Left lung (tissue), 10 donors: ENCODE results near the gene LPAR1. TPM values are rescaled to one million over a fixed set of nuclear protein-coding genes. Genes with fewer than 3 reads are reported as not detected.

Source experiments
- ATAC-seq: fragments of 200-7000 bp; cut with Tn5 transposase; one replicate; pipeline ENCODE4 v1.9.1; 2020; ENCODE audit warnings: moderate library complexity
- DNase-seq, 4 donors: peaks; one replicate each; pipeline ENCODE4 v3.0.0-alpha.2; 2013 to 2020
- H3K27ac ChIP-seq, 2 donors: fragments of 200-600 bp; sonication (generic) in 1 of 2; one replicate each; pipeline versions ENCODE4 v1.5.0 to v1.8.0; 2020 to 2021
- H3K27me3 ChIP-seq, 2 donors: fragments of 200-600 bp; sonication (generic) in 1 of 2; one replicate each; pipeline versions ENCODE4 v1.5.0 to v1.8.0; 2020 to 2021
- H3K36me3 ChIP-seq, 2 donors: fragments of 200-600 bp; sonication (generic) in 1 of 2; one replicate each; pipeline versions ENCODE4 v1.5.0 to v1.8.0; 2020 to 2021
- H3K4me1 ChIP-seq, 2 donors: fragments of 200-600 bp; one replicate each; pipeline ENCODE4 v1.8.0; 2021
- H3K4me3 ChIP-seq, 2 donors: fragments of 200-600 bp; sonication (generic) in 1 of 2; one replicate each; pipeline versions ENCODE4 v1.5.0 to v1.8.0; 2020 to 2021; ENCODE audit warnings: mild to moderate bottlenecking in 1 of 2
- H3K9me3 ChIP-seq, 2 donors: fragments of 200-600 bp; sonication (generic) in 1 of 2; one replicate each; pipeline versions ENCODE4 v1.5.0 to v1.8.0; 2020 to 2021
- CTCF ChIP-seq, 2 donors: fragments of 200-600 bp; sonication (generic) in 1 of 2; IDR thresholded peaks; one replicate each; pipeline versions ENCODE4 v1.5.0 to v1.8.0; 2021; ENCODE audit warnings: antibody characterized with exemption in 2 of 2
- intact Hi-C, 2 donors: fragments of 100-400 bp; cut with DNase I; formaldehyde crosslinking; loops; one replicate each; pipeline versions ENCODE4 v1.11.2 to v1.14.2; 2022
- polyA plus RNA-seq, 6 donors: library from polyadenylated mRNA; unstranded; fragments of 120-200 nt; gene quantifications; one replicate each; pipeline ENCODE4 v1.2.1, GENCODE V29; 2013; ENCODE audit not compliant: insufficient read length in 6 of 6
- total RNA-seq, 2 donors: library from RNA; stranded (reverse); fragmentation: NEBNext Ultra II Directional; extraction: Animal tissue kit (Norgen Biotek cat#: 25700); gene quantifications; one replicate each; pipeline ENCODE4 v1.2.1, GENCODE V29; 2021
- donor health status: DM: no; HTN: yes; CAD: no.
- donor health status: DM: no; HTN: no; CAD: no.

Gene LPAR1
- total and polyA plus RNA-seq, 8 donors: 23.3 to 72.7 (median 60.7) TPM

GRCh38 chr9:111074395-111074794 lies 36.1 kb upstream of the LPAR1 start:
- H3K36me3 ChIP-seq: no peaks in the 10 kb centered on the region
- H3K27ac ChIP-seq: peak overlapping the region in 1 of 2 donors; percentile 57
- peaks cover 0 to 40% of the 10 kb centered on the region in 2 donors for H3K4me1 ChIP-seq
- no peaks in the 10 kb centered on the region for H3K27me3 ChIP-seq
- no peak overlapping the region for H3K4me3 ChIP-seq
- no peak for TF ChIP-seq CTCF (IDR thresholded peaks at IDR 0.05)
- H3K9me3 ChIP-seq: no peaks in the 10 kb centered on the region
- intact Hi-C loops: no loop called here
- DNase-seq: peak in 1 of 4 donors; percentile 34
- no peak for ATAC-seq

- DNase-seq (no peak), ATAC-seq (no peak)
- Histone ChIP-seq H3K27me3 (no peaks in the 10 kb centered on the region), H3K4me3 (no peak overlapping the region), H3K36me3 (no peaks in the 10 kb centered on the region), H3K9me3 (no peaks in the 10 kb centered on the region), H3K27ac (peak overlapping the region in 1 of 2 donors; percentile 48), H3K4me1 (peaks cover 0 to 18% of the 10 kb centered on the region in 2 donors)
- no peak for TF ChIP-seq CTCF (IDR thresholded peaks at IDR 0.05)
- intact Hi-C loops: no loop called here
Observed at GRCh38 chr9:111069183-111069582, 30.9 kb upstream of the LPAR1 start.

GRCh38 chr9:111068771-111069170 lies 30.5 kb upstream of the LPAR1 start:
- Histone ChIP-seq H3K27me3 (no peaks in the 10 kb centered on the region), H3K9me3 (no peaks in the 10 kb centered on the region), H3K27ac (peak overlapping the region in 1 of 2 donors; percentile 48), H3K4me3 (no peak overlapping the region), H3K4me1 (peaks cover 0 to 18% of the 10 kb centered on the region in 2 donors), H3K36me3 (no peaks in the 10 kb centered on the region)
- DNase-seq: no peak
- TF ChIP-seq CTCF (IDR thresholded peaks at IDR 0.05): no peak
- peak; percentile 74 for ATAC-seq
- intact Hi-C loops: no loop called here

- H3K27ac ChIP-seq: peak overlapping the region in 1 of 2 donors; percentile 48
- H3K4me1 ChIP-seq: peaks cover 0 to 18% of the 10 kb centered on the region in 2 donors
- DNase-seq (no peak), ATAC-seq (no peak)
- no peaks in the 10 kb centered on the region for H3K27me3 ChIP-seq
- intact Hi-C loops: no loop called here
- no peaks in the 10 kb centered on the region for H3K9me3 ChIP-seq
- no peak overlapping the region for H3K4me3 ChIP-seq
- no peak for TF ChIP-seq CTCF (IDR thresholded peaks at IDR 0.05)
- no peaks in the 10 kb centered on the region for H3K36me3 ChIP-seq
Observed at GRCh38 chr9:111068383-111068730, 30.1 kb upstream of the LPAR1 start.

- no peaks in the 10 kb centered on the region for H3K36me3 ChIP-seq
- intact Hi-C loops: no loop called here
- no peak for TF ChIP-seq CTCF (IDR thresholded peaks at IDR 0.05)
- no peaks in the 10 kb centered on the region for H3K9me3 ChIP-seq
- DNase-seq (peak in 2 of 4 donors; percentile 54 to 73), ATAC-seq (no peak)
- no peak overlapping the region for H3K4me3 ChIP-seq
- no peak overlapping the region for H3K27ac ChIP-seq
- peaks cover 0 to 18% of the 10 kb centered on the region in 2 donors for H3K4me1 ChIP-seq
- no peaks in the 10 kb centered on the region for H3K27me3 ChIP-seq
Observed at GRCh38 chr9:111066468-111066867, 28.2 kb upstream of the LPAR1 start.
